B cell (primary cell): ENCODE measurements around the gene KCNT2. TPM values are rescaled to one million over a fixed set of nuclear protein-coding genes. Genes with fewer than 3 reads are reported as not detected.

Experiments
- ATAC-seq: fragments of 200-7000 bp; cut with Tn5 transposase; one replicate; pipeline ENCODE4 v1.10.0; 2021; ENCODE audit warnings: low read depth, mild to moderate bottlenecking, moderate number of reproducible peaks, moderate library complexity
- CTCF ChIA-PET: fragments of 350-600 bp; sonication (Branson Sonifier 250); formaldehyde crosslinking; loops from one replicate; lab custom pipeline; 2021; ENCODE audit warnings: antibody characterized with exemption, inconsistent platforms; lab: Charles Lee
- POLR2A ChIA-PET: fragments of 350-600 bp; sonication (Branson Sonifier 250); formaldehyde crosslinking; loops from one replicate; lab custom pipeline; 2021; ENCODE audit warnings: antibody characterized with exemption; lab: Charles Lee
- DNase-seq: peaks from one replicate; pipeline ENCODE4 v3.0.0; 2013
- H2AFZ ChIP-seq: 2 replicates; pipeline ENCODE4 v1.6.1; 2012; ENCODE audit warnings: mild to moderate bottlenecking, low read depth, low read length; ENCODE audit not compliant: insufficient read depth, poor library complexity, severe bottlenecking
- H3K27ac ChIP-seq, 2 donors: 1 replicate in 1 of 2; 2 replicates in 1 of 2; pipeline ENCODE4 v1.5.1; 2012 to 2013; ENCODE audit warnings: low read length in 2 of 2, mild to moderate bottlenecking in 2 of 2, moderate library complexity in 1 of 2
- H3K27me3 ChIP-seq, 4 experiments: fragments of 200-600 bp in 1 of 4; sonication (generic) in 1 of 4; replicated peaks in 1 of 4; 1 replicate in 2 of 4; 2 replicates in 2 of 4; pipeline versions ENCODE4 v1.6.1 to v1.7.0; 2013 to 2016; ENCODE audit warnings: low read length in 3 of 4, mild to moderate bottlenecking in 2 of 4, mixed read lengths in 1 of 4, moderate library complexity in 1 of 4; ENCODE audit not compliant: insufficient read depth in 4 of 4, control insufficient read depth in 3 of 4; ENCODE audit errors: control extremely low read depth in 1 of 4
- H3K36me3 ChIP-seq, 2 experiments: replicated peaks in 1 of 2; 1 replicate in 1 of 2; 2 replicates in 1 of 2; pipeline versions ENCODE4 v1.6.1 to v1.7.1; 2013; ENCODE audit warnings: low read length in 1 of 2; ENCODE audit not compliant: insufficient read depth in 2 of 2, control insufficient read depth in 1 of 2; ENCODE audit errors: control extremely low read depth in 1 of 2, extremely low read depth in 1 of 2
- H3K4me1 ChIP-seq, 2 donors: fragments of 200-600 bp in 1 of 2; sonication (generic) in 1 of 2; 1 replicate in 1 of 2; 2 replicates in 1 of 2; pipeline versions ENCODE4 v1.5.1 to v1.6.1; 2013 to 2017; ENCODE audit warnings: low read length in 2 of 2; ENCODE audit not compliant: control insufficient read depth in 2 of 2, insufficient read depth in 2 of 2
- H3K4me2 ChIP-seq: replicated peaks from 2 replicates; pipeline ENCODE3; 2012; ENCODE audit warnings: mild to moderate bottlenecking, low read depth, low read length; ENCODE audit not compliant: poor library complexity, severe bottlenecking
- H3K4me3 ChIP-seq, 5 experiments: fragments of 200-600 bp in 1 of 5; sonication (generic) in 1 of 5; 1 replicate in 3 of 5; 2 replicates in 2 of 5; pipeline versions ENCODE4 v1.5.1 to v1.7.0; 2011 to 2016; ENCODE audit warnings: low read length in 4 of 5, mild to moderate bottlenecking in 4 of 5, low read depth in 2 of 5, control low read depth in 1 of 5, moderate library complexity in 1 of 5; ENCODE audit not compliant: insufficient read depth in 1 of 5; ENCODE audit errors: control extremely low read depth in 1 of 5, extremely low read depth in 1 of 5
- H3K79me2 ChIP-seq: fragments of 200-600 bp; sonication (generic); one replicate; pipeline ENCODE4 v1.6.0; 2016; ENCODE audit warnings: low read length; ENCODE audit not compliant: control insufficient read depth, insufficient read depth
- H3K9ac ChIP-seq: fragments of 200-600 bp; sonication (generic); 2 replicates; pipeline ENCODE4 v1.6.1; 2017; ENCODE audit warnings: mild to moderate bottlenecking, low read length, moderate library complexity
- H3K9me3 ChIP-seq, 3 donors: one replicate each; pipeline versions ENCODE4 v1.6.1 to v1.7.1; 2013; ENCODE audit warnings: low read length in 2 of 3; ENCODE audit not compliant: control insufficient read depth in 2 of 3, insufficient read depth in 1 of 3; ENCODE audit errors: control extremely low read depth in 1 of 3
- H4K20me1 ChIP-seq: 2 replicates; pipeline ENCODE4 v1.6.0; 2012; ENCODE audit warnings: mild to moderate bottlenecking, low read length; ENCODE audit not compliant: insufficient read depth, control insufficient read depth, poor library complexity, severe bottlenecking
- H3K27ac Mint-ChIP-seq: one replicate; pipeline ENCODE4 v1.8.0; 2021; ENCODE audit warnings: mixed read lengths
- H3K27me3 Mint-ChIP-seq: one replicate; pipeline ENCODE4 v1.8.0; 2021; ENCODE audit warnings: mixed read lengths
- H3K4me1 Mint-ChIP-seq: one replicate; pipeline ENCODE4 v1.8.0; 2021; ENCODE audit warnings: mixed read lengths
- H3K4me3 Mint-ChIP-seq: one replicate; pipeline ENCODE4 v1.8.0; 2021; ENCODE audit warnings: mixed read lengths
- H3K9me3 Mint-ChIP-seq: one replicate; pipeline ENCODE4 v1.8.0; 2022; ENCODE audit warnings: mixed read lengths; ENCODE audit not compliant: insufficient read depth
- CTCF ChIP-seq: fragments of 200-600 bp; IDR thresholded peaks from one replicate; pipeline ENCODE4 v1.8.0; 2022; ENCODE audit warnings: antibody characterized with exemption, mild to moderate bottlenecking
- EZH2 ChIP-seq: IDR thresholded peaks from 2 replicates; pipeline ENCODE4 v1.6.1; 2012; ENCODE audit warnings: borderline replicate concordance, low read depth, mild to moderate bottlenecking, moderate library complexity, low read length; ENCODE audit not compliant: insufficient read depth, poor library complexity, severe bottlenecking
- WGBS: methylation state at CpG from one replicate; pipeline ENCODE4 v1.1.5; 2013; ENCODE audit warnings: missing lambda C conversion rate; ENCODE audit not compliant: insufficient coverage; 5-methylcytosine and 5-hydroxymethylcytosine counted together
- intact Hi-C: fragments of 100-400 bp; cut with micrococcal nuclease; formaldehyde crosslinking; loops from one replicate; pipeline ENCODE4 v1.10.0; 2022
- polyA plus RNA-seq: library from polyadenylated mRNA; depleted of rRNA; stranded (reverse); fragments of >200 nt; gene quantifications from 2 replicates; pipeline ENCODE4 v1.2.3, GENCODE V29; 2012
- total RNA-seq, 2 donors: library from RNA; stranded (reverse); fragments of 120-200 nt in 1 of 2; gene quantifications; 1 replicate in 1 of 2; 2 replicates in 1 of 2; pipeline versions ENCODE4 v1.2.3 to v1.2.4, GENCODE V29; 2013 to 2022

The KCNT2 gene
- total and polyA plus RNA-seq, 2 donors (not counting 1 experiment from before 2014, with no cell fraction given) = not detected

DNA sequence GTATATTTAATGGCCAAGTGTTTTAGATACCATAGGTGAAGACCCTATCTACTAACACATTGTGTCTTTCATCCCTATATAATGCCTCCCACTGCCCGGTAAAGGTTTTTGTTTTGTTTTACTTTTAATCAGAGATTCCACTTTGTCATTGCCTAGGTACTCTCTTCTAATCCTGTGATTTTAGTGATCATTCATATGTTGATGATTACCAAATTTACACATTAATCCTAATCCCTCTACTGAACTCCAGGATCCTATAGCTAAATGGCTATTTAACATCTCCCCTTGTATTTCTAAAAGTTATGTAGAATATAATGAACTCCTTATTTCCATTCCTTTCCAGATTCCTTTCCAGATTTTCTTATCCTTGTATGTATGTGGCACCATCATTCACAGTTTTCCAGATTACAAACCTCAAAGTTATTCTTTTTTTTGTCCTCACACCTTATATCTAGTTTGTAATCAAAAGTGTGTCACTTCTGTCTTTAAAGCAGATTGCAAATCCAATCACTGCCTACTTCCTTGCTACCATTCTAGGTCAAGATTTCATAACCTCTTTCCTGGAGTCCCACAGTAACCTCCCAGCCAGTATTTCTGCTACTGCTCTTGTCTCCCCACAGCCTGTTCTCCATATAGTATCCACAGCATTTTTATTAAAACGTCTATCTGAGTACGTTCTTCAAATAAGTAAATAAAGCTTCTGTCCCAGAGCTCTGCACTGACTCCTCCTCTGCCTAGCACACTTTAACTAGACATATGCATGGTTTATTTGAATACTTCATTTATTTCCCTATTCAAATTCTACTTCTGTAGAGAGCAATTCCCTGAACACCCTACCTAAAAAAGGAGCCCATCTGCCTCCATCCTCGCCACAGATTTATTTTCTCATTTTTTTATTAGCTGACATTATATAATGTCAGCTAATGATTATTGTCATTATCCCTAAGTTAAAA is 157.8 kb downstream of the KCNT2 start:
- POLR2A ChIA-PET = no interaction called here
- H4K20me1 ChIP-seq = no peaks in the 10 kb centered on the region
- no peak overlapping the region for H2AFZ ChIP-seq
- no peaks in the 10 kb centered on the region for H3K9me3 ChIP-seq
- ATAC-seq (no peak), DNase-seq (no peak)
- TF ChIP-seq CTCF (no peak), EZH2 (no peak)
- Mint-ChIP-seq H3K27ac (no peak overlapping the region), H3K9me3 (peaks cover 1% of the 10 kb centered on the region), H3K4me3 (no peak overlapping the region), H3K27me3 (no peaks in the 10 kb centered on the region), H3K4me1 (no peaks in the 10 kb centered on the region)
- 79% methylated on average over 2 of the region's 4 CpGs for WGBS
- no peaks in the 10 kb centered on the region for H3K79me2 ChIP-seq
- intact Hi-C loops = no loop called here
- H3K27me3 ChIP-seq = no peaks in the 10 kb centered on the region
- H3K27ac ChIP-seq = no peak overlapping the region
- CTCF ChIA-PET = no interaction called here
- no peaks in the 10 kb centered on the region for H3K4me1 ChIP-seq
- no peak overlapping the region for H3K4me2 ChIP-seq
- H3K36me3 ChIP-seq = no peaks in the 10 kb centered on the region
- H3K4me3 ChIP-seq = no peak overlapping the region
- H3K9ac ChIP-seq = no peak overlapping the region

DNA sequence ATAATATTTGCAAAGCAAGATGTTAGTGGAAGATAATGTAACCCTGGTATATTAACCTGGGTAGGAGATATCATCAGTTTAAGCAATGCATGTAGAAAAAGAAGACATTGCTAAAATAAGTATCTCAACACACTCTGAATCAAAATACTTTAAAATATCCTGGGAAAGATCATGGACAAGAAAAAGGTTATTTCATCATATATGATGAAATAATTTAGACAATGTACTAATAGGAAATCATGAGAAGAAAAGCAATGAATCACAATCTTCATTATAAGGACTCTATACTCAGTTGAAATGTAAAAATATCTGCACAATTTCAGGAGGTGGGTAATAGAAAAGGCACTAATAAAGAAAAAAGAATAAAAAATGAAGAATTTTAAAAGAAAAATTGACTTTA is 158.8 kb downstream of the KCNT2 start:
- H4K20me1 ChIP-seq = no peaks in the 10 kb centered on the region
- TF ChIP-seq CTCF = no peak
- TF ChIP-seq EZH2 = no peak
- no peaks in the 10 kb centered on the region for H3K27me3 Mint-ChIP-seq
- no peaks in the 10 kb centered on the region for H3K4me1 Mint-ChIP-seq
- H3K27ac ChIP-seq = no peak overlapping the region
- H3K4me3 Mint-ChIP-seq = no peak overlapping the region
- no peak for ATAC-seq
- POLR2A ChIA-PET = no interaction called here
- no peak overlapping the region for H3K27ac Mint-ChIP-seq
- no peaks in the 10 kb centered on the region for H3K36me3 ChIP-seq
- intact Hi-C loops = no loop called here
- no peaks in the 10 kb centered on the region for H3K4me1 ChIP-seq
- H3K9me3 ChIP-seq = no peaks in the 10 kb centered on the region
- no peaks in the 10 kb centered on the region for H3K9me3 Mint-ChIP-seq
- no peak for DNase-seq
- H3K79me2 ChIP-seq = no peaks in the 10 kb centered on the region
- CTCF ChIA-PET = no interaction called here
- no peak overlapping the region for H3K9ac ChIP-seq
- H2AFZ ChIP-seq = no peak overlapping the region
- no peak overlapping the region for H3K4me2 ChIP-seq
- H3K27me3 ChIP-seq = no peaks in the 10 kb centered on the region
- no peak overlapping the region for H3K4me3 ChIP-seq
